Ectodermal cell (in vitro differentiated cells): ENCODE data around the gene SNRPD1.
"Not testable (repeated sequence)": the region's sequence is repeated elsewhere in the genome, so short reads cannot be mapped to it uniquely, and the experiment has no call there.

Experiments
- H3K27ac ChIP-seq: 2 replicates; pipeline ENCODE4 v1.7.0; 2013; ENCODE audit warnings: mild to moderate bottlenecking, low read depth, low read length; ENCODE audit not compliant: insufficient read depth, poor library complexity, severe bottlenecking
- H3K27me3 ChIP-seq: 2 replicates; pipeline ENCODE4 v1.7.0; 2013; ENCODE audit warnings: mild to moderate bottlenecking, low read length; ENCODE audit not compliant: insufficient read depth, control insufficient read depth, poor library complexity, severe bottlenecking
- H3K36me3 ChIP-seq: one replicate; pipeline ENCODE4 v1.7.0; 2013; ENCODE audit warnings: low read length; ENCODE audit not compliant: control insufficient read depth, insufficient read depth
- H3K4me1 ChIP-seq: one replicate; pipeline ENCODE4 v1.7.0; 2013; ENCODE audit warnings: low read length; ENCODE audit not compliant: control insufficient read depth, insufficient read depth
- H3K4me3 ChIP-seq: 2 replicates; pipeline ENCODE4 v1.7.0; 2013; ENCODE audit warnings: low read depth, low read length, control low read depth; ENCODE audit not compliant: insufficient read depth
- H3K9me3 ChIP-seq: 2 replicates; pipeline ENCODE4 v1.7.0; 2013; ENCODE audit warnings: mild to moderate bottlenecking, low read length, moderate library complexity; ENCODE audit not compliant: control insufficient read depth
- WGBS, 2 experiments: methylation state at CpG; one replicate each; pipeline ENCODE4 v1.1.7; 2013; ENCODE audit warnings: missing lambda C conversion rate in 2 of 2; 5-methylcytosine and 5-hydroxymethylcytosine counted together

The SNRPD1 gene

GRCh38 chr18:21600526-21601410 lies 11.3 kb upstream of the SNRPD1 start, which contains the start of gene ESCO1:
TSS of gene ESCO1 (minus strand) at chr18:21600704. CDS start at chr18:21574843, 25,861 bp downstream.
- WGBS, 2 experiments = 9% methylated on average over 74 of the region's 74 CpGs

GRCh38 chr18:21602299-21602587 lies 9.9 kb upstream of the SNRPD1 start:
- Histone ChIP-seq H3K27me3 (no peaks in the 10 kb centered on the region), H3K4me1 (peaks cover 6% of the 10 kb centered on the region), H3K27ac (no peak overlapping the region), H3K4me3 (no peak overlapping the region), H3K36me3 (no peaks in the 10 kb centered on the region), H3K9me3 (no peaks in the 10 kb centered on the region)
- WGBS, 2 experiments = 94 to 96% methylated on average over 5 of the region's 5 CpGs

More at GRCh38 chr18:21600526-21601410, 11.3 kb upstream of the SNRPD1 start, which contains the start of gene ESCO1:
- Histone ChIP-seq H3K4me3 (peak within 1 kb of the TSS; percentile 94), H3K27me3 (no peaks in the 10 kb centered on the region), H3K27ac (peak within 1 kb of the TSS; percentile 94), H3K4me1 (peaks cover 6% of the 10 kb centered on the region), H3K9me3 (no peaks in the 10 kb centered on the region), H3K36me3 (no peaks in the 10 kb centered on the region)

GRCh38 chr18:21604671-21605070 lies 7.4 kb upstream of the SNRPD1 start:
- H3K36me3 ChIP-seq = no peaks in the 10 kb centered on the region
- H3K9me3 ChIP-seq = no peaks in the 10 kb centered on the region
- 84 to 93% methylated on average over 2 of the region's 2 CpGs for WGBS, 2 experiments
- H3K27ac ChIP-seq = no peak overlapping the region
- H3K4me3 ChIP-seq = no peak overlapping the region
- no peaks in the 10 kb centered on the region for H3K4me1 ChIP-seq
- H3K27me3 ChIP-seq = no peaks in the 10 kb centered on the region

- Histone ChIP-seq H3K9me3 (no peaks in the 10 kb centered on the region), H3K27me3 (no peaks in the 10 kb centered on the region), H3K4me1 (no peaks in the 10 kb centered on the region), H3K27ac (no peak overlapping the region), H3K4me3 (no peak overlapping the region), H3K36me3 (no peaks in the 10 kb centered on the region)
Measured at GRCh38 chr18:21605213-21605612, 6.9 kb upstream of the SNRPD1 start.

GRCh38 chr18:21611401-21612124 lies 551 bp upstream of the SNRPD1 start:
- not testable (repeated sequence) for H3K27ac ChIP-seq, H3K9me3 ChIP-seq, H3K27me3 ChIP-seq, H3K36me3 ChIP-seq, H3K4me1 ChIP-seq
- peak overlapping the region; percentile 69 for H3K4me3 ChIP-seq
- 79 to 80% methylated on average over 30 of the region's 30 CpGs for WGBS, 2 experiments

GRCh38 chr18:21621640-21622039 lies 9.5 kb downstream of the SNRPD1 start:
- not testable (repeated sequence) for H3K27ac ChIP-seq, H3K27me3 ChIP-seq, H3K9me3 ChIP-seq, H3K4me1 ChIP-seq, H3K4me3 ChIP-seq
- WGBS, 2 experiments = 92 to 93% methylated on average over 7 to 9 of the region's 9 CpGs
- H3K36me3 ChIP-seq = peaks cover 25% of the 10 kb centered on the region

- Histone ChIP-seq H3K27ac (no peak overlapping the region), H3K4me3 (no peak overlapping the region), H3K27me3 (no peaks in the 10 kb centered on the region), H3K9me3 (no peaks in the 10 kb centered on the region), H3K36me3 (peaks cover 59% of the 10 kb centered on the region), H3K4me1 (no peaks in the 10 kb centered on the region)
- 95 to 96% methylated on average over 9 of the region's 9 CpGs for WGBS, 2 experiments
Measured at GRCh38 chr18:21629089-21629832, 17.1 kb downstream of the SNRPD1 start.

- WGBS, 2 experiments = 89 to 100% methylated on average over 1 of the region's 1 CpG
Measured at GRCh38 chr18:21632393-21632792, 20.3 kb downstream of the SNRPD1 start.

GRCh38 chr18:21634588-21635199 lies 22.6 kb downstream of the SNRPD1 start:
- 92 to 97% methylated on average over 4 of the region's 4 CpGs for WGBS, 2 experiments
- Histone ChIP-seq H3K36me3 (peaks cover 18% of the 10 kb centered on the region), H3K4me1 (no peaks in the 10 kb centered on the region), H3K27ac (no peak overlapping the region), H3K9me3 (no peaks in the 10 kb centered on the region), H3K27me3 (no peaks in the 10 kb centered on the region), H3K4me3 (no peak overlapping the region)

More at GRCh38 chr18:21632393-21632792, 20.3 kb downstream of the SNRPD1 start:
- Histone ChIP-seq H3K9me3 (no peaks in the 10 kb centered on the region), H3K4me1 (no peaks in the 10 kb centered on the region), H3K27ac (no peak overlapping the region), H3K36me3 (peaks cover 38% of the 10 kb centered on the region), H3K4me3 (no peak overlapping the region), H3K27me3 (no peaks in the 10 kb centered on the region)
